BJ (cell line): Measurements from ENCODE around the gene KIF5A. TPM values are rescaled to one million over a fixed set of nuclear protein-coding genes. Genes with fewer than 3 reads are reported as not detected.

Experiments
- CTCF ChIA-PET: fragments of 350-600 bp; formaldehyde crosslinking; extraction: SDS; loops from one replicate; lab custom pipeline; 2021; ENCODE audit warnings: antibody characterized with exemption, inconsistent platforms; lab: Yijun Ruan, JAX
- POLR2A ChIA-PET: fragments of 300-600 bp; sonication (Branson Sonifier 250); formaldehyde crosslinking; extraction: SDS; loops from one replicate; lab custom pipeline; 2021; ENCODE audit warnings: antibody characterized with exemption; lab: Charles Lee
- DNase-seq: peaks from one replicate; pipeline ENCODE4 v3.0.0-alpha.2; 2011; ENCODE audit warnings: low read depth
- H3K27me3 ChIP-seq: 2 replicates; pipeline ENCODE4 v1.6.0; 2011; ENCODE audit warnings: low read length; ENCODE audit not compliant: control insufficient read depth, insufficient read depth
- H3K36me3 ChIP-seq: 2 replicates; pipeline ENCODE4 v1.5.1; 2011; ENCODE audit warnings: low read length; ENCODE audit not compliant: control insufficient read depth, insufficient read depth
- H3K4me3 ChIP-seq: 2 replicates; pipeline ENCODE4 v1.5.1; 2011; ENCODE audit warnings: low read depth, mild to moderate bottlenecking, control low read depth, low read length
- CTCF ChIP-seq: IDR thresholded peaks from 2 replicates; pipeline ENCODE4 v1.5.1; 2011; ENCODE audit warnings: low read depth, mild to moderate bottlenecking, control low read depth, inconsistent platforms, low read length, moderate library complexity; ENCODE audit not compliant: insufficient read depth
- polyA plus RNA-seq: library from polyadenylated mRNA; depleted of rRNA; stranded (reverse); fragments of >200 nt; gene quantifications from 2 replicates; pipeline ENCODE4 v1.2.3, GENCODE V29; 2011

KIF5A gene
- polyA plus RNA-seq, 1 experiment, result 0.64 TPM

- no peak for DNase-seq
- no peaks in the 10 kb centered on the region; the same call in 1 of the 2 replicates for H3K36me3 ChIP-seq
- ChIA-PET CTCF (interaction anchor here (0.8 to 8.4 kb wide), 6 partner anchors 11 to 112 kb away, joined by 3 to 257 read pairs (median 34); partner anchors contain the start of genes ARHGEF25, B4GALNT1 and OS9), POLR2A (no interaction called here)
- TF ChIP-seq CTCF, result no peak
- no peak overlapping the region for H3K4me3 ChIP-seq
- peaks cover 1% of the 10 kb centered on the region; the same call in 1 of the 2 replicates for H3K27me3 ChIP-seq
These were observed 32.0 kb downstream of the KIF5A start for GRCh38 chr12:57581802-57582201.

- no peak for DNase-seq
- no peak for TF ChIP-seq CTCF
- ChIA-PET POLR2A (no interaction called here), CTCF (interaction anchor here (0.8 to 8.4 kb wide), 15 partner anchors 9 to 157 kb away, joined by 3 to 257 read pairs (median 13); partner anchors contain the start of genes AGAP2, ARHGEF25, B4GALNT1 and OS9)
- Histone ChIP-seq H3K27me3 (peaks cover 1% of the 10 kb centered on the region; the same call in 1 of the 2 replicates), H3K36me3 (no peaks in the 10 kb centered on the region; the same call in 1 of the 2 replicates), H3K4me3 (no peak overlapping the region)
These were observed 32.6 kb downstream of the KIF5A start for GRCh38 chr12:57582440-57582839.

GRCh38 chr12:57583008-57583831 is 33.4 kb downstream of the KIF5A start:
- Histone ChIP-seq H3K36me3 (no peaks in the 10 kb centered on the region; the same call in 1 of the 2 replicates), H3K4me3 (no peak overlapping the region), H3K27me3 (peaks cover 1% of the 10 kb centered on the region; the same call in 1 of the 2 replicates)
- ChIA-PET POLR2A (interaction anchor here (1.0 kb wide), 1 partner anchor 36 kb away, joined by 3 read pairs; no protein-coding TSS in a partner anchor), CTCF (interaction anchor here (0.6 to 8.4 kb wide), 28 partner anchors 10 to 426 kb away, joined by 3 to 257 read pairs (median 6); partner anchors contain the start of genes AGAP2, ARHGEF25, B4GALNT1 and EEF1AKMT3)
- DNase-seq, result no peak
- TF ChIP-seq CTCF, result peak; percentile 88

- peaks cover 1% of the 10 kb centered on the region; the same call in 1 of the 2 replicates for H3K27me3 ChIP-seq
These were observed 34.2 kb downstream of the KIF5A start for GRCh38 chr12:57584050-57584449.

More at GRCh38 chr12:57584050-57584449, 34.2 kb downstream of the KIF5A start:
- CTCF ChIA-PET, result interaction anchor here (0.7 to 8.4 kb wide), 19 partner anchors 9 to 188 kb away, joined by 3 to 257 read pairs (median 7); partner anchors contain the start of genes ARHGEF25, B4GALNT1, EEF1AKMT3 and GLI1
- no peaks in the 10 kb centered on the region; the same call in 1 of the 2 replicates for H3K36me3 ChIP-seq
- H3K4me3 ChIP-seq, result no peak overlapping the region
- POLR2A ChIA-PET, result interaction anchor here (0.6 kb wide), 1 partner anchor 121 kb away, joined by 3 read pairs; no protein-coding TSS in a partner anchor
- no peak for DNase-seq
- no peak for TF ChIP-seq CTCF
